ENCODE results near the gene FBXO10. TPM values are rescaled to one million over a fixed set of nuclear protein-coding genes. Genes with fewer than 3 reads are reported as not detected.
"Not testable (repeated sequence)": the region's sequence is repeated elsewhere in the genome, so short reads cannot be mapped to it uniquely, and the experiment has no call there.

The FBXO10 gene
- total RNA-seq, 1 experiment from 2014 or later = 6.2 TPM

DNA sequence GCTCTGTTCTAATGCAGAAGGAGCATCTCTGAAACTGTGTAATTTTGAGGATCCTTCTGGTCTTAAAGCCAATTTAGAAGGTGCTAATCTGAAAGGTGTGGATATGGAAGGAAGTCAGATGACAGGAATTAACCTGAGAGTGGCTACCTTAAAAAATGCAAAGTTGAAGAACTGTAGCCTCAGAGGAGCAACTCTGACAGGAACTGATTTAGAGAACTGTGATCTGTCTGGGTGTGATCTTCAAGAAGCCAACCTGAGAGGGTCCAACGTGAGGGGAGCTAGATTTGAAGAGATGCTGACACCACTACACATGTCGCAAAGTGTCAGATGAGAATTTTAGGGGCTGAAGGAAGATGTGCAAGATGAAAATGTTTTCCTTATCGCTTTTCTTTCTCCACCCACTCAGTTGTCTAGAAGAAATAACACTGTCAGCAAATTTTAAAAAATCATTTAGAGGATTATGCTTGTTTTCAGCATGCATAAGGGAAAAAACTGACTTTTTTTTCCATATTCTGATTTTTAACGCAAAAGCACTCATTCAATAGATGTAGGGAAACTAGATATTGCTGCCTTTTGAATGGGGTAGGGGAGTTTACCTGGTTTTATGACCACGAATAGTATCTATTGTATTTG lies 98.1 kb downstream of the FBXO10 start:
- DNase-seq (ENCODE audit: low read depth) = not testable (repeated sequence)

DNA sequence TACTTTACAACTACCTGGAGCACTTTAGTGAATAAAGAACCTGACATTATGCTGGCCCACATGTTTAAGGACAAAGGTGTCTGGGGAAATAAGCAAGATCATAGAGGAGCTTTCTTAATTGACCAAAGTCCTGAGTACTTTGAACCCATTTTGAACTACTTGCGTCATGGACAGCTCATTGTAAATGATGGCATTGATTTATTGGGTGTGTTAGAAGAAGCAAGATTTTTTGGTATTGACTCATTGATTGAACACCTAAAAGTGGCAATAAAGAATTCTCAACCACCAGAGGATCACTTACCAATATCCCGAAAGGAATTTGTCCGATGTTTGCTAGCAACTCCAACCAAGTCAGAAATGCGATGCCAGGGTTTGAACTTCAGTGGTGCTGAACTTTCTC lies 98.7 kb downstream of the FBXO10 start:
- DNase-seq (ENCODE audit: low read depth) = not testable (repeated sequence)

GRCh38 chr9:37476930-37477329 lies 99.2 kb downstream of the FBXO10 start:
- DNase-seq (ENCODE audit: low read depth) = no peak

- DNase-seq (ENCODE audit: low read depth) = no peak
Measured at GRCh38 chr9:37474438-37474837, 101.7 kb downstream of the FBXO10 start.

GRCh38 chr9:37473982-37474381 lies 102.2 kb downstream of the FBXO10 start:
- not testable (repeated sequence) for DNase-seq (ENCODE audit: low read depth)

DNA sequence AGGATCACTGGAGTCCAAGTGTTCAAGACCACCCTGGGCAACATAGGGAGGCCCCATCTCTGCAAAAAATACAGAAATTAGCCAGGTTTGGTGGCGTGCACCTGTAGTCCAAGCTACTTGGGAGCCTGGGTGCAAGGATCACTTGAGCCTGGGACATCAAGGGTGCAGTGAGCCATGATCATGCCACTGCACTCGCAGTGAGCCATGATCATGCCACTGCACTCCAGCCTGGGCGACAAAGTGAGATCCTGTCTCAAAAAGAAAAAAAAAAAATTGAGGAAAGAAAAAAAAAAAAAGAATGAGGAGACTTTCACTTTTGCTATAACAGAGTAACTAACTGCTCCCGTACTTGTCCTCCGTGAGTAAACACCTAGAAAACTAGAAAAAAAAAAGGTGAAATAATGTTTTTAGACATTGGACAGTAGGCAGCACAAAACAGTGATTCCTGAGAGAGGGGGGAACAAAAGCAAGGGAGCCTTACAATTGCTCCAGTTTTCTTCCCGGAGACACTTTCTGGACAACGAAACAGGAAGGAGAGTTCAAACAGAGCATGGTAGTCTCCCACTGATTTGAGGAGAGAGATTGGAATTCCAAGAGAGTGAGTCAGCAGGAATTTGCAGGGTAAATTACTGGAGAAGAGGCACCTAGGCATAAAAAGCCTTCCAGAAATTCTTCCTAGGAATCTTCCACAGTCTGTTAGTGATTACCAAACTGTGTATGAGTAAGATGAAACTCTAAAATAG lies 104.1 kb downstream of the FBXO10 start:
- peak; percentile 99 for DNase-seq (ENCODE audit: low read depth)

GRCh38 chr9:37468620-37469019 lies 107.6 kb downstream of the FBXO10 start:
- DNase-seq (ENCODE audit: low read depth) = no peak

DNA sequence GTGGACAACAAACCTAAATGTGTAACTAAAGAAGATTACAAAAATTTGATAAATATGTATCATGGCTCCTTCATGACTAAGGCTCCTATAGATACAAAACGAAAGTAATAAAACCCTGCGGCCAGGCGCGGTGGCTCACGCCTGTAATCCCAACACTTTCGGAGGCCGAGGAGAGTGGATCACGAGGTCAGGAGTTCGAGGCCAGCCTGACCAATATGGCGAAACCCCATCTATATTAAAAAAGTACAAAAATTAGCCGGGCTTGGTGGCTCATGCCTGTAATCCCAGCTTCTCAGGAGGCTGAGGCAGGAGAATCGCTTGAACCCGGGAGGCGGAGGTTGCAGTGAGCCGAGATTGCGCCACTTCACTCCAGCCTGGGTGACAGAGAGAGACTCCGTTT lies 108.7 kb downstream of the FBXO10 start:
- not testable (repeated sequence) for DNase-seq (ENCODE audit: low read depth)

DNA sequence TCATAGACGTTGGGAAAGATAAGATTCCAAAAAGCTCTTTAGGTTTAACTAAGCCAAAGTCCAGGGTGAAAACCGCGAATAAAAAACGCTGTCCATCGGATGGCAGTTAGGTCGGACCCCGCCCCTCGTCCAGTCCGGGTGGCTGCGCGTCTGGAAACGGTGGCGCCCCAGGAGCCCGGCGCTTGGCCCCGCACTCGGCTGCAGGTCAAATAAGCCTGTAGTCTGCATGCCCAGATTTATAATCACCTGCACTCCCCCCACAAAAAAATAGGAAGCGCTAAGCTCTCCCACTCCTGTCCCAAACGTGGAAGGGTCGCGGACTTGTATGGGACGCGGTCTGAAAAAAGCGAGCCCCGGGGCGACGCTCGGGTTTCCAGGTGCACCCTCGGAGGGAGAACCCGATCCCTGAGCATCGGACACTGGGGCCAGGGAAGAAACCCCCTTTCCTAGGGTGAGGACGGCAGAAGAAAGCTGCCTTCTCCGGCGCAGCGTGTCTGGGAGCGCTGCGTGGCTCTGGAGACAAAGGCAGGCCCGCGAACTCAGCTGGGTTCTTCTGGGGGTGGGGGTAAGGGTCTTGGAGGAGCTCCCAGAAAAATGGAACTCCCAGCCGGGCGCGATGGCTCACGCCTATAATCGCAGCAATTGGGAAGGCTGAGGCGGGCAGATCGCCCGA lies 110.0 kb downstream of the FBXO10 start:
- peak; percentile 92 for DNase-seq (ENCODE audit: low read depth)

GRCh38 chr9:37465249-37466036 lies 110.7 kb downstream of the FBXO10 start, which contains the start of gene ZBTB5:
Gene ZBTB5, minus strand, starts transcription at chr9:37465450. Its CDS starts 22,899 bp downstream, at chr9:37442551.
- peak; percentile 100 for DNase-seq (ENCODE audit: low read depth)

- DNase-seq (ENCODE audit: low read depth) = no peak
Measured at GRCh38 chr9:37464426-37465248, 111.5 kb downstream of the FBXO10 start.

- no peak for DNase-seq (ENCODE audit: low read depth)
Measured at GRCh38 chr9:37464006-37464405, 112.2 kb downstream of the FBXO10 start.

Other genes starting within 250 kb of the FBXO10 start
- gene GRHPR, start 153.7 kb downstream of the FBXO10 start, total RNA-seq (2014; rRNA removed; shearing (Covaris generic)) = 129 and 133 TPM in 2 replicates
- 14.1 and 17.7 TPM in 2 replicates for gene ZBTB5, start 110.9 kb downstream of the FBXO10 start, total RNA-seq (2014; rRNA removed; shearing (Covaris generic))
- 32.8 and 43.0 TPM in 2 replicates for gene POLR1E, start 90.4 kb downstream of the FBXO10 start, total RNA-seq (2014; rRNA removed; shearing (Covaris generic))
- gene TOMM5, start 16.2 kb upstream of the FBXO10 start, total RNA-seq (2014; rRNA removed; shearing (Covaris generic)) = 307 and 320 TPM in 2 replicates
- gene FRMPD1, start 74.6 kb upstream of the FBXO10 start, total RNA-seq (2014; rRNA removed; shearing (Covaris generic)) = not detected in 2 replicates
- gene TRMT10B, start 177.4 kb upstream of the FBXO10 start, total RNA-seq (2014; rRNA removed; shearing (Covaris generic)) = 1.2 and 3.6 TPM in 2 replicates
- 62.8 and 108 TPM in 2 replicates for gene EXOSC3, start 208.7 kb upstream of the FBXO10 start, total RNA-seq (2014; rRNA removed; shearing (Covaris generic))
- 29.3 and 38.5 TPM in 2 replicates for gene DCAF10, start 224.4 kb upstream of the FBXO10 start, total RNA-seq (2014; rRNA removed; shearing (Covaris generic))

All from M059J (cell line).